Kidney (tissue), 14 donors: ENCODE results near the gene CUX1. TPM values are rescaled to one million over a fixed set of nuclear protein-coding genes. Genes with fewer than 3 reads are reported as not detected.

Experiments
- DNase-seq, 5 donors: peaks; one replicate each; pipeline ENCODE4 v3.0.0-alpha.2; 2013 to 2020
- FAIRE-seq: peaks from 2 replicates; lab custom pipeline; 2012; peaks lifted over from hg19 to GRCh38; lab: Jason Lieb, UNC
- H3K27ac ChIP-seq, 2 donors: one replicate each; pipeline ENCODE4 v1.7.0; 2013; ENCODE audit warnings: low read depth in 2 of 2, low read length in 2 of 2, inconsistent platforms in 1 of 2
- H3K27me3 ChIP-seq: one replicate; pipeline ENCODE4 v1.7.1; 2013; ENCODE audit warnings: low read length, inconsistent platforms; ENCODE audit not compliant: control insufficient read depth, insufficient read depth
- H3K36me3 ChIP-seq, 3 donors: one replicate each; pipeline versions ENCODE4 v1.7.0 to v1.7.1; 2013; ENCODE audit warnings: low read length in 3 of 3, control low read depth in 1 of 3, inconsistent platforms in 1 of 3; ENCODE audit not compliant: insufficient read depth in 3 of 3, control insufficient read depth in 2 of 3
- H3K4me1 ChIP-seq, 3 donors: one replicate each; pipeline versions ENCODE4 v1.7.0 to v1.7.1; 2013; ENCODE audit warnings: low read length in 3 of 3, inconsistent platforms in 1 of 3, low read depth in 1 of 3; ENCODE audit not compliant: control insufficient read depth in 2 of 3, insufficient read depth in 2 of 3
- H3K4me3 ChIP-seq, 3 donors: one replicate each; pipeline versions ENCODE4 v1.7.0 to v1.8.1; 2013; ENCODE audit warnings: low read length in 3 of 3, control low read depth in 1 of 3, inconsistent platforms in 1 of 3
- H3K9ac ChIP-seq, 3 donors: one replicate each; pipeline versions ENCODE4 v1.7.0 to v1.7.1; 2013; ENCODE audit warnings: low read length in 3 of 3, control low read depth in 1 of 3, inconsistent platforms in 1 of 3
- H3K9me3 ChIP-seq, 3 donors: one replicate each; pipeline versions ENCODE4 v1.7.0 to v1.7.1; 2013; ENCODE audit warnings: low read length in 3 of 3, control low read depth in 1 of 3, inconsistent platforms in 1 of 3; ENCODE audit not compliant: control insufficient read depth in 2 of 3, insufficient read depth in 1 of 3
- CTCF ChIP-seq: IDR thresholded peaks from 3 replicates; pipeline ENCODE4 v1.5.1; 2012; ENCODE audit warnings: mild to moderate bottlenecking, moderate library complexity, borderline replicate concordance; ENCODE audit not compliant: insufficient read depth; ENCODE audit errors: extremely low read depth
- intact Hi-C: fragments of 100-400 bp; cut with DNase I; formaldehyde crosslinking; loops from one replicate; pipeline ENCODE4 v1.11.1; 2022
- polyA plus RNA-seq: library from polyadenylated mRNA; stranded (reverse); fragments of 350-450 nt; fragmentation: Illumina TruSeq; extraction: RNeasy Lipid Tissue Mini Kit (QIAGEN cat#74804); gene quantifications from one replicate; pipeline ENCODE4 v1.2.3, GENCODE V29; 2014; ENCODE audit warnings: low read depth, low replicate concordance; ENCODE audit not compliant: insufficient read depth
- total RNA-seq: library from RNA; stranded (reverse); fragmentation: NEBNext Ultra II Directional; extraction: Animal tissue kit (Norgen Biotek cat#: 25700); gene quantifications from one replicate; pipeline ENCODE4 v1.2.1, GENCODE V29; 2021
- donor health status: control.
- donor health status: control.
- donor health status: control.
- donor health status: control.
- donor health status: control.
- donor health status: DM: yes; HTN: yes; CAD: no.
- donor health status: Normal renal cell carcinoma (clear cell type).

CUX1 gene
- total and polyA plus RNA-seq, 2 donors from 2014 or later, result 71.4 to 126 TPM

- Histone ChIP-seq H3K4me1 (peaks cover 0 to 3% (median 3%) of the 10 kb centered on the region in 3 donors), H3K9ac (peak overlapping the region in 1 of 3 donors; percentile 10), H3K36me3 (peaks cover 0 to 6% (median 0%) of the 10 kb centered on the region in 3 donors), H3K27me3 (no peaks in the 10 kb centered on the region), H3K4me3 (no peak overlapping the region), H3K9me3 (no peaks in the 10 kb centered on the region), H3K27ac (peak overlapping the region in 1 of 2 donors; percentile 68)
- TF ChIP-seq CTCF, result no peak
- intact Hi-C loops, result no loop called here
- FAIRE-seq (no peak), DNase-seq (no peak)
Measured at GRCh38 chr7:102122026-102122425, 304.6 kb downstream of the CUX1 start.

- H3K27ac ChIP-seq, result no peak overlapping the region
- no peaks in the 10 kb centered on the region for H3K27me3 ChIP-seq
- H3K4me3 ChIP-seq, result no peak overlapping the region
- H3K9ac ChIP-seq, result no peak overlapping the region
- FAIRE-seq (no peak), DNase-seq (peak in 1 of 5 donors; percentile 92)
- H3K36me3 ChIP-seq, result peaks cover 0 to 6% (median 0%) of the 10 kb centered on the region in 3 donors
- intact Hi-C loops, result no loop called here
- TF ChIP-seq CTCF, result no peak
- H3K4me1 ChIP-seq, result peaks cover 0 to 4% (median 3%) of the 10 kb centered on the region in 3 donors
- no peaks in the 10 kb centered on the region for H3K9me3 ChIP-seq
Measured at GRCh38 chr7:102125127-102125596, 307.7 kb downstream of the CUX1 start.

- Histone ChIP-seq H3K4me1 (peaks cover 0 to 2% (median 0%) of the 10 kb centered on the region in 3 donors), H3K9me3 (no peaks in the 10 kb centered on the region), H3K9ac (no peak overlapping the region), H3K27me3 (no peaks in the 10 kb centered on the region), H3K4me3 (no peak overlapping the region), H3K27ac (no peak overlapping the region), H3K36me3 (peaks cover 0 to 6% (median 0%) of the 10 kb centered on the region in 3 donors)
- DNase-seq (no peak), FAIRE-seq (no peak)
- no peak for TF ChIP-seq CTCF
- intact Hi-C loops, result no loop called here
Measured at GRCh38 chr7:102128303-102128702, 310.9 kb downstream of the CUX1 start.
